Measurements from ENCODE around the gene DCDC2. TPM values are rescaled to one million over a fixed set of nuclear protein-coding genes. Genes with fewer than 3 reads are reported as not detected.
"Not testable (repeated sequence)": the region's sequence is repeated elsewhere in the genome, so short reads cannot be mapped to it uniquely, and the experiment has no call there.

Gene DCDC2
- total RNA-seq, 4 donors from 2014 or later: 0.64 to 1.6 (median 1.2) TPM; not detected in 1

GRCh38 chr6:24307881-24308280 is 50.0 kb downstream of the DCDC2 start:
- Histone ChIP-seq H3K27ac (no peak overlapping the region), H3K9me3 (no peaks in the 10 kb centered on the region), H3K4me3 (no peak overlapping the region), H3K27me3 (no peaks in the 10 kb centered on the region), H3K4me1 (no peaks in the 10 kb centered on the region), H3K36me3 (no peaks in the 10 kb centered on the region)
- 60 to 76% methylated on average over 1 of the region's 1 CpG for WGBS, 2 donors (ENCODE audit: low coverage in 1 of 2)
- TF ChIP-seq, protein P1, sequence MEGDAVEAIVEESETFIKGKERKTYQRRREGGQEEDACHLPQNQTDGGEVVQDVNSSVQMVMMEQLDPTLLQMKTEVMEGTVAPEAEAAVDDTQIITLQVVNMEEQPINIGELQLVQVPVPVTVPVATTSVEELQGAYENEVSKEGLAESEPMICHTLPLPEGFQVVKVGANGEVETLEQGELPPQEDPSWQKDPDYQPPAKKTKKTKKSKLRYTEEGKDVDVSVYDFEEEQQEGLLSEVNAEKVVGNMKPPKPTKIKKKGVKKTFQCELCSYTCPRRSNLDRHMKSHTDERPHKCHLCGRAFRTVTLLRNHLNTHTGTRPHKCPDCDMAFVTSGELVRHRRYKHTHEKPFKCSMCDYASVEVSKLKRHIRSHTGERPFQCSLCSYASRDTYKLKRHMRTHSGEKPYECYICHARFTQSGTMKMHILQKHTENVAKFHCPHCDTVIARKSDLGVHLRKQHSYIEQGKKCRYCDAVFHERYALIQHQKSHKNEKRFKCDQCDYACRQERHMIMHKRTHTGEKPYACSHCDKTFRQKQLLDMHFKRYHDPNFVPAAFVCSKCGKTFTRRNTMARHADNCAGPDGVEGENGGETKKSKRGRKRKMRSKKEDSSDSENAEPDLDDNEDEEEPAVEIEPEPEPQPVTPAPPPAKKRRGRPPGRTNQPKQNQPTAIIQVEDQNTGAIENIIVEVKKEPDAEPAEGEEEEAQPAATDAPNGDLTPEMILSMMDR (IDR thresholded peaks at IDR 0.05): no peak
- TF ChIP-seq EP300 (IDR thresholded peaks at IDR 0.05; ENCODE audit: low read depth) (no peak), POLR2AphosphoS5 (IDR thresholded peaks at IDR 0.05) (no peak), POLR2A (IDR thresholded peaks at IDR 0.05) (no peak)
- intact Hi-C loops (cut with DNase I; ENCODE audit: low total_unique reads) (no loop called here), in situ Hi-C loops (cut with MboI; ENCODE audit: low pct_ligation_motif_present in 1 of 4, low pct_unique_long_range_greater_than_20kb in 1 of 4, low sequenced_read_pairs in 3 of 4) (no loop called here)
- no peak for DNase-seq

GRCh38 chr6:24306936-24307335 is 50.9 kb downstream of the DCDC2 start:
- no peaks in the 10 kb centered on the region for H3K36me3 ChIP-seq
- H3K27ac ChIP-seq: no peak overlapping the region
- no peak for TF ChIP-seq EP300 (IDR thresholded peaks at IDR 0.05; ENCODE audit: low read depth)
- TF ChIP-seq, protein P1 (IDR thresholded peaks at IDR 0.05): no peak
- TF ChIP-seq POLR2A (IDR thresholded peaks at IDR 0.05): no peak
- no peak for TF ChIP-seq POLR2AphosphoS5 (IDR thresholded peaks at IDR 0.05)
- no peaks in the 10 kb centered on the region for H3K9me3 ChIP-seq
- intact Hi-C loops (cut with DNase I; ENCODE audit: low total_unique reads): no loop called here
- no peaks in the 10 kb centered on the region for H3K27me3 ChIP-seq
- H3K4me1 ChIP-seq: no peaks in the 10 kb centered on the region
- H3K4me3 ChIP-seq: no peak overlapping the region
- no peak for DNase-seq
- 60 to 86% methylated on average over 1 of the region's 1 CpG for WGBS, 2 donors (ENCODE audit: low coverage in 1 of 2)
- in situ Hi-C loops (cut with MboI; ENCODE audit: low pct_ligation_motif_present in 1 of 4, low pct_unique_long_range_greater_than_20kb in 1 of 4, low sequenced_read_pairs in 3 of 4): no loop called here

DNA sequence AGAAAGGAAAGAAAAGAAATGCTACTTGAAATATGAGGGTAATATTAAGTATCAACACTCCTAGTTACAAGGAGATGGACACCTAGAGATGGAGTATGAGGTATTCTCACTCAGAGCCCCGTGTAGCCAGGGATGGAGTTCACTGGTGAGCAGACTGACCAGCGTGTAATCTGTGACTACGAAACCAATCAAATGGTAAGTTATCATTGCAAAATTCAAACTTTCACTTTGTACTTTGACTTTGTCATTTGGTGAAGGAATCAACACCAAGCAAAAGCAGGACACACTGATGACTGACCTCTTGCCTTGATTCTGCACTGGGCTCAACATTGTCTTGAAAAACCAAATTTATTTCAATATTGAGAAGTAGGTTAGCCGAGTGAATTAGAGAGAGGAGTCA is 51.8 kb downstream of the DCDC2 start:
- in situ Hi-C loops (cut with MboI; ENCODE audit: low pct_ligation_motif_present in 1 of 4, low pct_unique_long_range_greater_than_20kb in 1 of 4, low sequenced_read_pairs in 3 of 4) (no loop called here), intact Hi-C loops (cut with DNase I; ENCODE audit: low total_unique reads) (no loop called here)
- Histone ChIP-seq H3K27ac (no peak overlapping the region), H3K27me3 (no peaks in the 10 kb centered on the region), H3K4me3 (no peak overlapping the region), H3K36me3 (no peaks in the 10 kb centered on the region), H3K9me3 (no peaks in the 10 kb centered on the region), H3K4me1 (no peaks in the 10 kb centered on the region)
- DNase-seq: no peak
- WGBS, 2 donors (ENCODE audit: low coverage in 1 of 2): 86 to 88% methylated on average over 4 of the region's 4 CpGs
- TF ChIP-seq, protein P1 (IDR thresholded peaks at IDR 0.05): no peak
- TF ChIP-seq POLR2A (IDR thresholded peaks at IDR 0.05) (no peak), EP300 (IDR thresholded peaks at IDR 0.05; ENCODE audit: low read depth) (no peak), POLR2AphosphoS5 (IDR thresholded peaks at IDR 0.05) (no peak)

GRCh38 chr6:24296944-24297343 is 60.9 kb downstream of the DCDC2 start:
- WGBS, 2 donors (ENCODE audit: low coverage in 1 of 2): 89 to 100% methylated on average over 1 of the region's 1 CpG
- DNase-seq: no peak
- TF ChIP-seq EP300 (IDR thresholded peaks at IDR 0.05; ENCODE audit: low read depth) (no peak), POLR2AphosphoS5 (IDR thresholded peaks at IDR 0.05) (no peak), POLR2A (IDR thresholded peaks at IDR 0.05) (no peak)
- TF ChIP-seq, protein P1 (IDR thresholded peaks at IDR 0.05): no peak
- in situ Hi-C loops (cut with MboI; ENCODE audit: low pct_ligation_motif_present in 1 of 4, low pct_unique_long_range_greater_than_20kb in 1 of 4, low sequenced_read_pairs in 3 of 4) (no loop called here), intact Hi-C loops (cut with DNase I; ENCODE audit: low total_unique reads) (no loop called here)
- Histone ChIP-seq H3K36me3 (no peaks in the 10 kb centered on the region), H3K4me1 (no peaks in the 10 kb centered on the region), H3K9me3 (no peaks in the 10 kb centered on the region), H3K4me3 (no peak overlapping the region), H3K27me3 (no peaks in the 10 kb centered on the region), H3K27ac (no peak overlapping the region)

GRCh38 chr6:24293852-24294251 is 64.0 kb downstream of the DCDC2 start:
- H3K27ac ChIP-seq; H3K4me3 ChIP-seq; H3K27me3 ChIP-seq; H3K36me3 ChIP-seq; DNase-seq; H3K4me1 ChIP-seq; in situ Hi-C loops (cut with MboI; ENCODE audit: low pct_ligation_motif_present in 1 of 4, low pct_unique_long_range_greater_than_20kb in 1 of 4, low sequenced_read_pairs in 3 of 4); H3K9me3 ChIP-seq; intact Hi-C loops (cut with DNase I; ENCODE audit: low total_unique reads): not testable (repeated sequence)
- 59 to 84% methylated on average over 2 of the region's 2 CpGs for WGBS, 2 donors (ENCODE audit: low coverage in 1 of 2)

Data from transverse colon (tissue), 4 donors.